Caco-2 (cell line): Measurements from ENCODE around the gene PLCB1. TPM values are rescaled to one million over a fixed set of nuclear protein-coding genes. Genes with fewer than 3 reads are reported as not detected.
A peak's percentile ranks its signal among the peaks of the same experiment; 100 is the strongest.

ENCODE experiments used
- BruUV-seq: library from RNA; stranded (reverse); fragments of 400-500 nt; replicated peaks from 2 replicates; lab custom pipeline; 2021; lab: Mats Ljungman, UMichigan
- CTCF ChIA-PET: fragments of 300-600 bp; sonication (Branson Sonifier 250); formaldehyde crosslinking; loops from one replicate; lab custom pipeline; 2022; ENCODE audit warnings: antibody characterized with exemption; lab: Charles Lee
- POLR2A ChIA-PET: fragments of 300-600 bp; sonication (Branson Sonifier 250); formaldehyde crosslinking; loops from one replicate; lab custom pipeline; 2022; ENCODE audit warnings: antibody characterized with exemption; lab: Charles Lee
- DNase-seq, 2 experiments: peaks; one replicate each; pipeline versions ENCODE4 v3.0.0 to v3.0.0-alpha.2; 2020 to 2022
- H3K27me3 ChIP-seq: replicated peaks from 2 replicates; pipeline ENCODE4 v1.6.0; 2011; ENCODE audit warnings: low read length; ENCODE audit not compliant: control insufficient read depth, insufficient read depth
- H3K36me3 ChIP-seq: 2 replicates; pipeline ENCODE4 v1.5.1; 2011; ENCODE audit warnings: low read length; ENCODE audit not compliant: control insufficient read depth, insufficient read depth
- H3K4me1 ChIP-seq: fragments of 250-450 bp; sonication (Bioruptor Pico); 2 replicates; pipeline ENCODE4 v1.5.1; 2020; ENCODE audit warnings: mild to moderate bottlenecking
- H3K4me3 ChIP-seq: 2 replicates; pipeline ENCODE4 v1.5.1; 2011; ENCODE audit warnings: low read depth, mild to moderate bottlenecking, control low read depth, low read length
- H3K9me3 ChIP-seq: fragments of 250-450 bp; sonication (Bioruptor Pico); 2 replicates; pipeline ENCODE4 v1.5.1; 2020; ENCODE audit warnings: mild to moderate bottlenecking, moderate library complexity
- H3K27ac Mint-ChIP-seq: one replicate; pipeline ENCODE4 v1.8.0; 2022; ENCODE audit warnings: mixed read lengths; ENCODE audit not compliant: unreplicated experiment
- H3K27me3 Mint-ChIP-seq: one replicate; pipeline ENCODE4 v1.8.0; 2022; ENCODE audit warnings: mixed read lengths; ENCODE audit not compliant: insufficient read depth, unreplicated experiment
- H3K36me3 Mint-ChIP-seq: one replicate; pipeline ENCODE4 v1.8.0; 2022; ENCODE audit warnings: mild to moderate bottlenecking, mixed read lengths; ENCODE audit not compliant: insufficient read depth, unreplicated experiment
- H3K4me1 Mint-ChIP-seq: one replicate; pipeline ENCODE4 v1.8.0; 2022; ENCODE audit warnings: low read depth, mixed read lengths; ENCODE audit not compliant: unreplicated experiment
- H3K4me3 Mint-ChIP-seq: one replicate; pipeline ENCODE4 v1.8.0; 2022; ENCODE audit warnings: mild to moderate bottlenecking, moderate library complexity, mixed read lengths; ENCODE audit not compliant: unreplicated experiment
- H3K9me3 Mint-ChIP-seq: one replicate; pipeline ENCODE4 v1.8.0; 2022; ENCODE audit warnings: mixed read lengths; ENCODE audit not compliant: unreplicated experiment
- intact Hi-C: fragments of 100-400 bp; cut with micrococcal nuclease; formaldehyde crosslinking; loops from one replicate; pipeline ENCODE4 v1.10.0; 2022; ENCODE audit not compliant: unreplicated experiment
- total RNA-seq: library from RNA; stranded (reverse); gene quantifications from 2 replicates; pipeline ENCODE4 v1.2.3, GENCODE V29; 2022
- TF ChIP-seq, protein P1 (sequence below), 2 experiments: fragments of 200-600 bp in 1 of 2; IDR thresholded peaks; 1 replicate in 1 of 2; 2 replicates in 1 of 2; pipeline versions ENCODE4 v1.5.1 to v1.8.0; 2011 to 2022; ENCODE audit warnings: antibody characterized with exemption in 1 of 2, control low read depth in 1 of 2, inconsistent platforms in 1 of 2, low read depth in 1 of 2, low read length in 1 of 2, mild to moderate bottlenecking in 1 of 2, moderate library complexity in 1 of 2; ENCODE audit not compliant: insufficient read depth in 1 of 2, severe bottlenecking in 1 of 2, unreplicated experiment in 1 of 2

The PLCB1 gene
- total RNA-seq, 1 experiment from 2014 or later: 105 TPM

- BruUV-seq: no TSS peak
- Mint-ChIP-seq H3K4me1 (peaks cover 25% of the 10 kb centered on the region), H3K27me3 (no peaks in the 10 kb centered on the region), H3K36me3 (peaks cover 24% of the 10 kb centered on the region), H3K4me3 (no peak overlapping the region), H3K9me3 (no peaks in the 10 kb centered on the region), H3K27ac (peak overlapping the region; percentile 71)
- intact Hi-C loops: loop anchor here (5.0 kb wide), 2 partner anchors 141 to 449 kb away; partner anchors contain the start of gene PLCB1
- TF ChIP-seq, protein P1, sequence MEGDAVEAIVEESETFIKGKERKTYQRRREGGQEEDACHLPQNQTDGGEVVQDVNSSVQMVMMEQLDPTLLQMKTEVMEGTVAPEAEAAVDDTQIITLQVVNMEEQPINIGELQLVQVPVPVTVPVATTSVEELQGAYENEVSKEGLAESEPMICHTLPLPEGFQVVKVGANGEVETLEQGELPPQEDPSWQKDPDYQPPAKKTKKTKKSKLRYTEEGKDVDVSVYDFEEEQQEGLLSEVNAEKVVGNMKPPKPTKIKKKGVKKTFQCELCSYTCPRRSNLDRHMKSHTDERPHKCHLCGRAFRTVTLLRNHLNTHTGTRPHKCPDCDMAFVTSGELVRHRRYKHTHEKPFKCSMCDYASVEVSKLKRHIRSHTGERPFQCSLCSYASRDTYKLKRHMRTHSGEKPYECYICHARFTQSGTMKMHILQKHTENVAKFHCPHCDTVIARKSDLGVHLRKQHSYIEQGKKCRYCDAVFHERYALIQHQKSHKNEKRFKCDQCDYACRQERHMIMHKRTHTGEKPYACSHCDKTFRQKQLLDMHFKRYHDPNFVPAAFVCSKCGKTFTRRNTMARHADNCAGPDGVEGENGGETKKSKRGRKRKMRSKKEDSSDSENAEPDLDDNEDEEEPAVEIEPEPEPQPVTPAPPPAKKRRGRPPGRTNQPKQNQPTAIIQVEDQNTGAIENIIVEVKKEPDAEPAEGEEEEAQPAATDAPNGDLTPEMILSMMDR (IDR thresholded peaks at IDR 0.05; ENCODE audit: insufficient read depth in 1 of 2, low read depth in 1 of 2, low read length in 1 of 2, severe bottlenecking in 1 of 2, unreplicated experiment in 1 of 2): no peak
- H3K27me3 ChIP-seq: no peaks in the 10 kb centered on the region
- DNase-seq: no peak
- ChIA-PET CTCF (no interaction called here), POLR2A (no interaction called here)
- peaks cover 17% of the 10 kb centered on the region for H3K4me1 ChIP-seq
- H3K4me3 ChIP-seq: no peak overlapping the region
- no peaks in the 10 kb centered on the region for H3K36me3 ChIP-seq
- H3K9me3 ChIP-seq: no peaks in the 10 kb centered on the region
These were observed 449.5 kb downstream of the PLCB1 start for GRCh38 chr20:8581446-8582183.

GRCh38 chr20:8583012-8583565 is 451.0 kb downstream of the PLCB1 start:
- Histone ChIP-seq H3K9me3 (no peaks in the 10 kb centered on the region), H3K27me3 (no peaks in the 10 kb centered on the region), H3K36me3 (no peaks in the 10 kb centered on the region), H3K4me1 (peaks cover 17% of the 10 kb centered on the region), H3K4me3 (peak overlapping the region; percentile 14)
- Mint-ChIP-seq H3K27me3 (no peaks in the 10 kb centered on the region), H3K27ac (peak overlapping the region; percentile 71), H3K36me3 (peaks cover 24% of the 10 kb centered on the region), H3K4me1 (peaks cover 17% of the 10 kb centered on the region), H3K9me3 (no peaks in the 10 kb centered on the region), H3K4me3 (peak overlapping the region; percentile 38)
- POLR2A ChIA-PET: no interaction called here
- CTCF ChIA-PET: interaction anchor here (0.6 kb wide), 1 partner anchor 81 kb away, joined by 3 read pairs; no protein-coding TSS in a partner anchor
- TF ChIP-seq, protein P1 (IDR thresholded peaks at IDR 0.05; ENCODE audit: insufficient read depth in 1 of 2, low read depth in 1 of 2, low read length in 1 of 2, severe bottlenecking in 1 of 2, unreplicated experiment in 1 of 2): no peak
- intact Hi-C loops: loop anchor here (1.0 to 5.0 kb wide), 3 partner anchors 48 to 451 kb away; partner anchors contain the start of gene PLCB1
- no peak for DNase-seq
- TSS peak; percentile 94 for BruUV-seq

DNA sequence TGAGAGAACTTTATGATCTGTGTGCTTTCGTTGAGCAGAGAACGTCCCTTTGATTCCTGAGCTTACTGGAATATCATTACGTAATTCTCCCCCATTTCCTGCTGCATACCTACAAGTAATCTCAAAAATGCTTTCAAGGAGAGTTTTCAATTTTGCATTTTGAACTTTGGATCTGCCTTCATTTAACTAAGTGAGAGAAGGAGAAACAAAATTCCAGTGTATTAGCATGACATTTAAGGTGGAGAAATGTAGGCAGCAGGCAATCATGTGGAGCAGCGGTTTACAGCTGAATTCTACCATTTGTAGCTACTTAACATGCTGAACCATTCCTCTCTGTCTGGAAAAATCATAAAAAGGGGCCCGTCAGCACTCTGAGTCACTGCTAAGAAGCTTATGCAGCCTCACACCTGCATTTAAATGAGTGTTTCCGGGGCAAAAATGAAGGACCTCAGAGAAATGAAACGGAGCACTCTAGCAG is 451.5 kb downstream of the PLCB1 start:
- intact Hi-C loops: loop anchor here (1.0 to 5.0 kb wide), 3 partner anchors 48 to 451 kb away; partner anchors contain the start of gene PLCB1
- Histone ChIP-seq H3K36me3 (no peaks in the 10 kb centered on the region), H3K4me1 (peaks cover 17% of the 10 kb centered on the region), H3K4me3 (peak overlapping the region; percentile 5; the same call in 1 of the 2 replicates), H3K9me3 (no peaks in the 10 kb centered on the region), H3K27me3 (no peaks in the 10 kb centered on the region)
- peak overlapping the region; percentile 71 for H3K27ac Mint-ChIP-seq
- ChIA-PET CTCF (interaction anchor here (0.6 kb wide), 1 partner anchor 80 kb away, joined by 3 read pairs; no protein-coding TSS in a partner anchor), POLR2A (no interaction called here)
- H3K4me3 Mint-ChIP-seq: peak overlapping the region; percentile 38
- TF ChIP-seq, protein P1 (IDR thresholded peaks at IDR 0.05; ENCODE audit: insufficient read depth in 1 of 2, low read depth in 1 of 2, low read length in 1 of 2, severe bottlenecking in 1 of 2, unreplicated experiment in 1 of 2): no peak
- peaks cover 16% of the 10 kb centered on the region for H3K4me1 Mint-ChIP-seq
- no peaks in the 10 kb centered on the region for H3K27me3 Mint-ChIP-seq
- no TSS peak for BruUV-seq
- no peaks in the 10 kb centered on the region for H3K9me3 Mint-ChIP-seq
- DNase-seq: peak; percentile 66 to 70
- H3K36me3 Mint-ChIP-seq: peaks cover 24% of the 10 kb centered on the region
